CD4-positive, alpha-beta T cell (primary cell): ENCODE measurements around the gene KIF25. TPM values are rescaled to one million over a fixed set of nuclear protein-coding genes. Genes with fewer than 3 reads are reported as not detected.
"Not testable (repeated sequence)": the region's sequence is repeated elsewhere in the genome, so short reads cannot be mapped to it uniquely, and the experiment has no call there.

Experiments used
- ATAC-seq: fragments of 200-7000 bp; cut with Tn5 transposase; one replicate; pipeline ENCODE4 v1.10.0; 2022; ENCODE audit warnings: mild to moderate bottlenecking; ENCODE audit not compliant: poor library complexity
- CTCF ChIA-PET: fragments of 350-600 bp; sonication (Branson Sonifier 250); formaldehyde crosslinking; loops from one replicate; lab custom pipeline; 2021; ENCODE audit warnings: antibody characterized with exemption, inconsistent platforms; lab: Charles Lee
- POLR2A ChIA-PET: fragments of 350-600 bp; sonication (Branson Sonifier 250); formaldehyde crosslinking; loops from one replicate; lab custom pipeline; 2021; ENCODE audit warnings: antibody characterized with exemption, inconsistent platforms; lab: Charles Lee
- DNase-seq, 14 experiments: peaks; one replicate each; pipeline ENCODE4 v3.0.0-alpha.2; 2013 to 2020; ENCODE audit warnings: mixed read lengths in 2 of 14
- H3K27ac ChIP-seq, 2 donors: one replicate each; pipeline versions ENCODE4 v1.5.1 to v1.7.0; 2013; ENCODE audit warnings: low read length in 2 of 2, low read depth in 1 of 2, mild to moderate bottlenecking in 1 of 2
- H3K27me3 ChIP-seq, 2 experiments: 1 replicate in 1 of 2; 2 replicates in 1 of 2; pipeline versions ENCODE4 v1.6.1 to v1.7.0; 2013; ENCODE audit warnings: low read length in 2 of 2, control low read depth in 1 of 2, mild to moderate bottlenecking in 1 of 2, moderate library complexity in 1 of 2; ENCODE audit not compliant: insufficient read depth in 2 of 2, control insufficient read depth in 1 of 2
- H3K36me3 ChIP-seq: one replicate; pipeline ENCODE4 v1.6.1; 2013; ENCODE audit warnings: low read length, control low read depth; ENCODE audit not compliant: insufficient read depth
- H3K4me1 ChIP-seq: one replicate; pipeline ENCODE4 v1.6.1; 2013; ENCODE audit warnings: low read length, control low read depth; ENCODE audit not compliant: insufficient read depth
- H3K4me3 ChIP-seq: one replicate; pipeline ENCODE4 v1.5.1; 2013; ENCODE audit warnings: mild to moderate bottlenecking, low read length, moderate library complexity
- H3K9me3 ChIP-seq, 2 experiments: 1 replicate in 1 of 2; 2 replicates in 1 of 2; pipeline versions ENCODE4 v1.6.1 to v1.7.0; 2013; ENCODE audit warnings: low read length in 2 of 2, mild to moderate bottlenecking in 2 of 2, control low read depth in 1 of 2, moderate library complexity in 1 of 2; ENCODE audit not compliant: control insufficient read depth in 1 of 2, insufficient read depth in 1 of 2
- H3K27ac Mint-ChIP-seq: one replicate; pipeline ENCODE4 v1.8.0; 2020; ENCODE audit warnings: mixed read lengths
- H3K27me3 Mint-ChIP-seq: one replicate; pipeline ENCODE4 v1.8.0; 2021; ENCODE audit warnings: mixed read lengths
- H3K36me3 Mint-ChIP-seq: one replicate; pipeline ENCODE4 v1.8.0; 2021; ENCODE audit warnings: low read depth, mixed read lengths
- H3K4me1 Mint-ChIP-seq: one replicate; pipeline ENCODE4 v1.8.0; 2021; ENCODE audit warnings: low read depth, mixed read lengths
- H3K4me3 Mint-ChIP-seq: one replicate; pipeline ENCODE4 v1.8.0; 2020; ENCODE audit warnings: mild to moderate bottlenecking, mixed read lengths
- H3K9me3 Mint-ChIP-seq: one replicate; pipeline ENCODE4 v1.8.0; 2020; ENCODE audit warnings: mixed read lengths
- CTCF ChIP-seq: fragments of 200-600 bp; IDR thresholded peaks from one replicate; pipeline ENCODE4 v1.8.0; 2022; ENCODE audit warnings: antibody characterized with exemption, mild to moderate bottlenecking
- intact Hi-C, 2 experiments: fragments of 100-400 bp; cut with DNase I in 1 of 2; cut with micrococcal nuclease in 1 of 2; formaldehyde crosslinking; loops; one replicate each; pipeline versions ENCODE4 v1.15.1 to v1.9.0; 2023 to 2025; cut with DNase I, micrococcal nuclease
- total RNA-seq, 174 experiments: library from RNA in 2 of 174; stranded (reverse) in 2 of 174; gene quantifications; one replicate each; pipeline ENCODE4 v1.2.3 and lab custom pipeline; 2021 to 2026

Gene KIF25
- total RNA-seq, 2 experiments from 2014 or later = not detected

- Histone ChIP-seq H3K9me3 (peaks cover 0 to 39% of the 10 kb centered on the region in 2 experiments), H3K36me3 (no peaks in the 10 kb centered on the region), H3K4me3 (no peak overlapping the region), H3K27me3 (no peaks in the 10 kb centered on the region), H3K4me1 (no peaks in the 10 kb centered on the region), H3K27ac (no peak overlapping the region)
- TF ChIP-seq CTCF = no peak
- ChIA-PET POLR2A (no interaction called here), CTCF (no interaction called here)
- H3K36me3 Mint-ChIP-seq = no peaks in the 10 kb centered on the region
- intact Hi-C loops = no loop called here
- H3K27me3 Mint-ChIP-seq = peaks cover 10% of the 10 kb centered on the region
- no peaks in the 10 kb centered on the region for H3K4me1 Mint-ChIP-seq
- no peak overlapping the region for H3K27ac Mint-ChIP-seq
- H3K9me3 Mint-ChIP-seq = no peaks in the 10 kb centered on the region
- ATAC-seq = no peak
- no peak for DNase-seq
- H3K4me3 Mint-ChIP-seq = no peak overlapping the region
Observed at GRCh38 chr6:168075216-168075615, 77.7 kb downstream of the KIF25 start.

DNA sequence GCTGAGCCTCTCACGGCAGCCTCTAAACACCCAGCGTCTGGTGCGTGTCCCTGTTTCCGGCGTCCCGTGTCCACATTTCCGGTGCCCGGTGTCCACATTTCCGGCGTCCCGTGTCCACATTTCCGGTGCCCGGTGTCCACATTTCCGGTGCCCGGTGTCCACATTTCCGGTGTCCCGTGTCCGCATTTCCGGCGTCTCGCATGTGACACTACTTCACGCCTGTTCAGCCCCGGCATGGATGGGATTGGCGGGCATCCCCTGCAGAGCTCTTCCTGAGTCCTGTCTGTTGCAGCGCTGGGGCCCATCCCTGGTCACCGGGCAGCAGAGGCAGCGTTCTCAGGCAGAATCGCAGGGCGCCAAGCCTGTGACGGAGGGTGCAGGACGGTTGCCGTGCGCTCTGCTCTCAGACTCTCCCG, 78.3 kb downstream of the KIF25 start:
- no peak overlapping the region for H3K4me3 ChIP-seq
- no peak for ATAC-seq
- no peak for TF ChIP-seq CTCF
- Mint-ChIP-seq H3K36me3 (no peaks in the 10 kb centered on the region), H3K4me1 (no peaks in the 10 kb centered on the region), H3K27me3 (peaks cover 8% of the 10 kb centered on the region), H3K27ac (no peak overlapping the region), H3K9me3 (no peaks in the 10 kb centered on the region), H3K4me3 (no peak overlapping the region)
- ChIA-PET POLR2A (no interaction called here), CTCF (no interaction called here)
- DNase-seq = no peak
- peaks cover 0 to 44% of the 10 kb centered on the region in 2 experiments for H3K9me3 ChIP-seq
- H3K27me3 ChIP-seq = no peaks in the 10 kb centered on the region
- intact Hi-C loops = no loop called here
- no peak overlapping the region for H3K27ac ChIP-seq
- no peaks in the 10 kb centered on the region for H3K36me3 ChIP-seq
- H3K4me1 ChIP-seq = no peaks in the 10 kb centered on the region

- H3K27me3 ChIP-seq, CTCF ChIA-PET, H3K27me3 Mint-ChIP-seq, H3K9me3 Mint-ChIP-seq, H3K36me3 Mint-ChIP-seq, DNase-seq, H3K4me3 Mint-ChIP-seq, POLR2A ChIA-PET, H3K36me3 ChIP-seq, intact Hi-C loops, H3K4me3 ChIP-seq, ATAC-seq, H3K27ac ChIP-seq, H3K4me1 Mint-ChIP-seq, H3K4me1 ChIP-seq, H3K27ac Mint-ChIP-seq: not testable (repeated sequence)
- peaks cover 0 to 35% of the 10 kb centered on the region in 2 experiments for H3K9me3 ChIP-seq
Observed at GRCh38 chr6:168077401-168077800, 79.9 kb downstream of the KIF25 start.

DNA sequence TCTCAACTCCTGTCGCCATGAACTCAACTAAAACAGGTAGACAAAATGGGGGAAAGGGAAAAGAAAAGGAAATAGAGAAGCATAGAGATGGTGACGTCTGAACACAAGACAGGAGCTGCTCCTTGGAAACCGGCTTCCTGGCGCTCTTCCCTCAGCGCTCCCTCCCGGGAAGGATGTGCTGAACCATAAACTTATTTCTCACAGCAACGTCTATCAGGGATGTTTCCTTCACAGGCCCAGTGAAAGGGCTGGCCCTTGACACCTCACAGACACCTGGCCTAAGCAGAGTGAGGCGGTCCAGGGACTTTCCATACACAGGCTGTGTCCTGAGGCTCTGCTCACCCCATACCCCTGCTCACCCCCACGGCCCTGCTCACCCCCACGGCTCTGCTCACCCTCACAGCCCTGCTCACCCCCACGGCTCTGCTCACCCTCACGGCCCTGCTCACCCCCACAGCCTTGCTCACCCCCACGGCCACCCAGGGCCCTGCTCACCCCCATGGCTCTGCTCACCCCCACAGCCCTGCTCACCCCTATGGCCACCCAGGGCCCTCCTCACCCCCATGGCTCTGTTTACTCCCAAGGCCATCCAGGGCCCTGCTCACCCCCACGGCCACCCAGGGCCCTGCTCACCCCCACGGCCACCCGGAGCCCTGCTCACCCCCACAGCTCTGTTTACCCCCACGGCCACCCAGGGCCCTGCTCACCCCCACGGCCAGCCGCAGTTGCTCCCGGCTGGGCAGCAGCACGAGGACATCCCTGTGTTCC, 80.9 kb downstream of the KIF25 start:
- H3K4me3 Mint-ChIP-seq = no peak overlapping the region
- no peak for TF ChIP-seq CTCF
- intact Hi-C loops = no loop called here

More for the DNA sequence above, 80.9 kb downstream of the KIF25 start:
- Mint-ChIP-seq H3K27me3 (peaks cover 4% of the 10 kb centered on the region), H3K4me1 (no peaks in the 10 kb centered on the region), H3K27ac (no peak overlapping the region), H3K9me3 (no peaks in the 10 kb centered on the region), H3K36me3 (no peaks in the 10 kb centered on the region)
- POLR2A ChIA-PET = no interaction called here
- Histone ChIP-seq H3K4me1 (no peaks in the 10 kb centered on the region), H3K27me3 (no peaks in the 10 kb centered on the region), H3K4me3 (no peak overlapping the region), H3K27ac (no peak overlapping the region), H3K9me3 (peaks cover 0 to 28% of the 10 kb centered on the region in 2 experiments), H3K36me3 (no peaks in the 10 kb centered on the region)
- CTCF ChIA-PET = no interaction called here
- ATAC-seq (no peak), DNase-seq (no peak)
